HG03565 (cell line): ENCODE measurements around the gene PTBP1.
A peak's percentile ranks its signal among the peaks of the same experiment; 100 is the strongest.

Experiments used
- ATAC-seq: cut with Tn5 transposase; IDR thresholded peaks from one replicate; pipeline ENCODE4 v1.9.1; 2021; ENCODE audit warnings: mild to moderate bottlenecking, moderate library complexity; ENCODE audit not compliant: unreplicated experiment

PTBP1 gene

DNA sequence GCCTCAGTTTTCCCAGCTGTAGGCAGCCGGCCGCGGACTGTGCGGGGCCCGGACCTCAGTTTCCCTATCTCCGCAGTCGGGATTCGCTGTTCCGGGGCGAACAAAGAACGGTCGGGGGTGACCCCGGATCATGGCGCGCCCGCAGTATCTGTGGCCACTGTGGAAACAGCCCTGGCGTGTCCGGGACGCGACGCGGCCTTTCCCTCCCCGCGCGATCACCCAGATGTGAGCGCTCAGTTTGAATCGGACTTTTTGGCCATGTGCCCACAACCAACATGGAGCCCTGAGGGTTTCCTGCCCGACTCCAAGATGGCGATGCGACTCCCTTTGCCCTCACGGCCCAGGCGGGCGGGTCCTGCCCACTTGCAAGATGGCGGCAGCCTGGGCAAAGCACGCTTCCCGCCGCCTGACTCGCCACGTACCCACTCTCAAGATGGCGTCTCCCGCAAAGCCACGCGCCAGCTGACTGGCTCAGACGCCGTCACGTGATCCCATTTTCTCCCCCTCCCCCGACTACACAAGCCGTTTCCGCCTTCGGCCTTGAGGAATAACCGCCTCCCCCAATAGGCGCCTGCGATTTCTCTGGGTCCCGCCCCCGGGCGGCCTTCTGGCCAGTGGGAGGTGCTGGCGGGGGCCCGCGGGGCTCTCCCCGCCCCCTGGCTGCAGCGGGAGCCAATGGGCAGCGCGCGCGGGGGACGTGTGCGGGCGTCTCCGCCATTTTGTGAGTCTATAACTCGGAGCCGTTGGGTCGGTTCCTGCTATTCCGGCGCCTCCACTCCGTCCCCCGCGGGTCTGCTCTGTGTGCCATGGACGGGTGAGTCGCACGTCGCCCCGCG lies at the start of gene PTBP1:
PTBP1 (plus strand) TSS at position 761 of the 836 bp plus-strand sequence; CDS start at position 807, 46 bp downstream.
- peak; percentile 73 for ATAC-seq

DNA sequence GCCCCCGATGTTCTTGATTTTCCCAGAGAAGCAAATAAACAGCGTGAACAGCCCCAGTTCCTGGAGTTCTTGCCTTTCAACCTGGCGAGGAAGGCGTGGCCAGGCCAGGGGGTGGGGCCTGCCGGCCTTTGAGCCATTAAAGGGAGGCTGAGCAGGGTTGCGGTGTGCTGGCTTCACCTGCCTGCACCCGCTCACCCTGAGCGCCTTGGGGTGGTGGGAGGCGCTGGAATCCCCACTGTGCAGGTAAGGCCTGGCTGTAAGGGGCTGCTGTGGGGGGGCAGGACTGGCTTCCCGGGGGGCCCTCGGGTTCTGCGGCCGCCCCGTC lies 49.0 kb upstream of the PTBP1 start:
- no peak for ATAC-seq

DNA sequence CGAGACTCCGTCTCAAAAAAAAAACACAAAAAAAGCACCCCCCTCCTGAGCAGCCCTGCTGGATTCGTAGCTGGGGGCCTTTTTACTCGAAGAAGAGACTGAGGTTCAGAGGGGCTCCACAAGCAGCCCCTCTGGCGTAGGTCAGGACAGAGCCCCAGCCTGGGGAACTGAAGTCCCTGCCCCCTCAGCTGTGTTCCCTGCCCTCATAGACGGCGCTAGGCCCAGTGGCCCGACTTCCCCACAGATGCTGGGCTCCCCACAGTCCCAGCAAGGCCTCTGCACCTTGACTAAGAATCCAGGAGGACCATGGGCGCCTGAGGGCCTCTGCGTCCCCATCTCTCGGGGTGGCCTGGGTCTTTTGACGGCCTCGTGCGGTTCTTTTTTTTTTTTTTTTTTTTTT lies 47.4 kb upstream of the PTBP1 start:
- ATAC-seq = no peak

DNA sequence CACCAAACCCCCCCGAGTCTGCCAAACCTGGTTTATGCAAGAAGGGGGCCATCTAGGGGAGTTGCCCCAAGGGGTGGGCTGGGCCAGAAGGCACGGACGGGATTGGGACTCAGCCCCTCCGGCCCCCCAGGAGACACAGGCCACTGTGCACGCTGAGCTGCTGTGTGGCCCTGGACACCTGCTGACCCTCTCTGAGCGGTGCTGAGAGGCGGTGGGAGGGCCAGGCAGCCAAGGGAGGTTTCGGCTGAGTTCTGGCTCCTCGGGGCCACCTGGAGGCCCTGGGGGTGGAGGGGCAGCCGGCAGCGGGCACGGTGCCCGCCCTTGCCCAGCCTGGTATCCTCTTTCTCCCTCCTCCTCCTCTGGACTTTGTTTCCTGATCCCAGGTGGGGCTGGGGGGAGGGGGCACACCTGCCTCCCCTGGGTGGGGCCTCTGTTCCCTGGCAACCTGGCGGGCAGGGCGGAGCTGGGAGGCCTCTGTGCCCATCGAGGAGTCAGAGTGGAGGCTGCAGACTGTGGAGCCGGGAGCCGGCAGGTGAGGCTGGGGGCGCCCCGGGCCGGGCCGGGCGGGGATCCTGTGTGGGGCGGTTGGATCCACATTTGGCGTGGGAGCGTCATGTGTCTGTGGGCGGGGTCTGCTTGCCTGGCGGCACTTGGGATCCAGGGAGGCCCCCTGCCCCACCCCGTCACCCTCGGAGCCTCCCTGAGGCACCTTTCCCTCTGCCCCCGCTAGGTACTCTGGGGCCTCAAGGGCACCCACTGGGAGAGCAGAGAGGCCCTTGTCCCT lies 46.4 kb upstream of the PTBP1 start, which contains the start of gene MISP:
MISP (plus strand) TSS at position 473 of the 784 bp plus-strand sequence. CDS start 5,835 bp downstream, outside the sequence.
- no peak for ATAC-seq

DNA sequence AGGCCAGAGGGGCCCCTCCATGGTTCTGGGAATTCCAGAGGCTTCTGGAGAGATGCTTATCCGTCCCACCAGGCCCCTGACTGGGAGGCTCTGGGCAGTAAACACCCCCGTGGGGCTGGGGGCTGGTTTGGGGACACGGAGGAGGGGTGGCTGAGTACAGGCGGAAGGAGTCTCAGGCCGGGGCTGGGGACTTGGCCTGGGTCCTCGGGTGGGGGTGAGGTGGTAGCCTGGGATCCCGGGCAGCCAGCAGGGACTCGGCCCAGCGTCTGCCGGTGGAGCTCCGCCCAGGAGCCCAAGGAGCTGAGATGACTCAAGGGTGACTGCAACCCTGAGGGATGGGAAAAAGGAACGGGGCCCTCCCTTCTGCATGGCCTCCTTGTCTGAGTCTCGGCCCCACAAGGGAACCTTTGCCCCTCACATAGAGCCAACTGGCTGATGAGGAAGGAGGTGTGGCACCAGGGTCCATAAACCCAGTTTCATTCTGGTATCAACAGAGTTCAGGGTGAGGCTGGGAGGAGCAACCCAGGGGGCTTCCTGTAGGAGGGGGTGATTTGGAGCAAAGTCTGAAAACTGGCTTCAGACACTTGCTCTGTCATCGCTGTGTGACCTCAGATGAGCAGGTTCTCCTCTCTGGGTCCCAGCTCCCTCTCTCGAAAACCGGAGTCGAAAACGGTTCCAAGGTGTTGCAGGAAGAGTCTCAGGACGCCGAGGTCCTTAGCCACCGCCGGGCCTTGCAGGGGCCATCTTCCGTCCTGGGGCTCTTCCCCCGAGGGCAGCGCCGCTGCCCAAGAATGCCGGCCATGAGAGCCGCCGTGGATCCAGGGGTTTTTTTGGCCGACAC lies 45.5 kb upstream of the PTBP1 start:
- ATAC-seq = no peak

DNA sequence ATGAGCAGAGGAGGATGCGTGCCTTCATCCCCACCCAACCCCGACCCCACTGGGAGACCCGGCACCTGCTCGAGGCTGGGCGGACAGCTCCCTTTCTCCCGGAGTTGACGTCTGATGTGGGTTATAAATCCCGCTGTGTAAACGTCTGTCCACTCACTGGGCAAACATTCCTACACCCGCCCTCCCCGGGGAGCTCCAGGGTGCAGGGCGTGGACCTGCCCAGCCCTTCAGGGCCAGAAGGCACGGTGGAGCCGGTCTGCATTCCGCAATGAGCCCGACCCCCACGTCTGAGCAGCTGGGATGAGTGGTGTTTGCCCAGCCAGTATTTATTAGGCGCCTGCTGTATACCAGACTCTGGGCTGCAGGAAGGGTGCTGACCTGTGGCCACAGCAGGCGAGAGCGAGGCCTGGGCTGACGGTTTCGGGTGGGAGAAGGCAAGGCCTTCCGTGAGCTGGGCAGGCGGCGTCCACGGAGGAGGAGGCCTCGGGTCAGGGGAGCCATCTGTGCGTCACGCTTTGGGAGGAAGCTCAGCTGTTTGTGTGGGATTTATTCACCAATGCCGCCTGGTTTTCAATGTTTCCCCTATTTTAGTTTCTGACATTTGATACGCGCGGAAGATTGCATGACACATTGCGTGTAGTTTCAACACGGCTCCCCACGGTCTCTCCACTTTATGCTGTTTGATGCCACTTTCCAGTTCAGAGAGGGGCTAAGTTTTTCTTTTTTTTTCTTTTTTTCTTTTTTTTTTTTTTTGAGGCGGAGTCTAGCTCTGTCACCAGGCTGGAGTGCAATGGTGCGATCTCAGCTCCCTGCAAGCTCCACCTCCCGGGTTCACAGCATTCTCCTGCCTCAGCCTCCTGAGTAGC lies 44.4 kb upstream of the PTBP1 start:
- no peak for ATAC-seq

DNA sequence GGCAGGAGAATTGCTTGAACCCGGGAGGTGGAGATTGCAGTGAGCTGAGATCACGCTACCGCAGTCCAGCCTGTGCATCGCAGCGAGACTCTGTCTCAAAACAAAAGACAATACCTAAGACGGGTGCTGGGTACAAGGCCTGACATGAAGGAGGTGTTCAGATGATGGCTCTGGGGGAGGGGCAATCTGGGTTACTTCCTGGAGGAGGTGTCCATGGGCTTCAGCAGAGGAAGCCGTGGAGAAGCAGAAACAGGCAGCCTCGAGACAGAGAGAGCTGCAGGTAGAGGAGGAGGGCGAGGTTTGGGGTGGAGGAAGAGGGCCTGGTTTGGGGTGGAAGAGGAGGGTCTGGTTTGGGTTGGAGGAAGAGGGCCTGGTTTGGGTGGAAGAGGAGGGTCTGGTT lies 42.7 kb upstream of the PTBP1 start:
- ATAC-seq = no peak

DNA sequence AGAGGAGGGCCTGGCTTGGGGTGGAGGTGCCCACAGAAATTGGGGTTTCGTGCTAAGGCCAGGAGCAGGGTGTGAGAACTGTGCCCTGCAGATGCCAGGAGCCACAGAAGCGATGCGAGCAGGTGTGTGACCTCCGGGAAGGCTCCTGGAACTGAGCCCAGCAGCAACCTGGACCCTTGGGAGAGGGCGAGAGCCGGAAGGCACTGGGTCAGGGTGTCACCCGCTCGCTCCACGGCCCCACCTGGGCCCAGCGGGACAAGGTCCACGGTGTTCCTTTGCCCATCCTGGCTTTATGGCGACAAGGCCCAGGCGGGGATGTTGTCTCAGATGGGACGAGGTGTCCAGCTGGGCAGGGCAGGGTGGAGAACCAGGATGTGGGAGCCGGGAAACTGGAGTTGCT lies 42.2 kb upstream of the PTBP1 start:
- ATAC-seq = no peak

DNA sequence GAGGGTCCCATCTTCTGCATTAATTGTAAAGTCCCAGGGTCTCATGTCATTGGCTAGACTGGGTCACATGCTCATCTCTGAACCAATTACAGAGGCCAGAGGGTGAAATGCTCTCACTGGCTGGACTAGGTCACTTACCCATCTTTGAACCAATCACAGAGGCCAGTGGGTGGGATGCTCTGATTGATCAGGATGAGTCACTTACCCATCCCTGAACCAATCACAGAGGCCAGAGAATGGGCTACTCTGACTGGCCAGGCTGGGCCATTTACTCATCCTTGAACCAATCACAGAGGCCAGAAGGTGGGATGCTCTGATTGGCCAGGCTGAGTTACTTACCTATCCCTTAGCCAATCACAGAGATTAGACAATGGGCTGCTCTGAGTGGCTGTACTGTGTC lies 41.0 kb upstream of the PTBP1 start:
- ATAC-seq = no peak

DNA sequence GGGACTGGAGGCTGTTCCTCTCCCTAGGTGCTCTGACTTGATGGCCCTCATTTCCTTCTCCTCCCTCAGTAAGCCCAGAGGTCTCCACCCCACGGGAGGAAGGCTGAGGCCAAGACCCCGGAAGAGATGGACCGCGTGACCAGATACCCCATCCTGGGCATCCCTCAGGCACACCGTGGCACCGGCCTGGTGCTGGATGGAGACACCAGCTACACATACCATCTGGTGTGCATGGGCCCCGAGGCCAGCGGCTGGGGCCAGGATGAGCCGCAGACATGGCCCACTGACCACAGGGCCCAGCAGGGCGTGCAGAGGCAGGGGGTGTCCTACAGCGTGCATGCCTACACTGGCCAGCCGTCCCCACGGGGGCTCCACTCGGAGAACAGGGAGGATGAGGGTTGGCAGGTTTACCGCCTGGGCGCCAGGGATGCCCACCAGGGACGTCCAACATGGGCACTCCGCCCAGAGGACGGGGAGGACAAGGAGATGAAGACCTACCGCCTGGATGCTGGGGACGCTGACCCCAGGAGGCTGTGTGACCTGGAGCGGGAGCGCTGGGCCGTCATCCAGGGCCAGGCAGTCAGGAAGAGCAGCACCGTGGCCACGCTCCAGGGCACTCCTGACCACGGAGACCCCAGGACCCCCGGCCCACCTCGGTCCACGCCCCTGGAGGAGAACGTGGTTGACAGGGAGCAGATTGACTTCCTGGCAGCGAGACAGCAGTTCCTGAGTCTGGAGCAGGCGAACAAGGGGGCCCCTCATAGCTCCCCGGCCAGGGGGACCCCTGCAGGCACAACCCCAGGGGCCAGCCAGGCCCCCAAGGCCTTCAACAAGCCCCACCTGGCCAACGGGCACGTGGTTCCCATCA lies 40.2 kb upstream of the PTBP1 start:
- no peak for ATAC-seq

DNA sequence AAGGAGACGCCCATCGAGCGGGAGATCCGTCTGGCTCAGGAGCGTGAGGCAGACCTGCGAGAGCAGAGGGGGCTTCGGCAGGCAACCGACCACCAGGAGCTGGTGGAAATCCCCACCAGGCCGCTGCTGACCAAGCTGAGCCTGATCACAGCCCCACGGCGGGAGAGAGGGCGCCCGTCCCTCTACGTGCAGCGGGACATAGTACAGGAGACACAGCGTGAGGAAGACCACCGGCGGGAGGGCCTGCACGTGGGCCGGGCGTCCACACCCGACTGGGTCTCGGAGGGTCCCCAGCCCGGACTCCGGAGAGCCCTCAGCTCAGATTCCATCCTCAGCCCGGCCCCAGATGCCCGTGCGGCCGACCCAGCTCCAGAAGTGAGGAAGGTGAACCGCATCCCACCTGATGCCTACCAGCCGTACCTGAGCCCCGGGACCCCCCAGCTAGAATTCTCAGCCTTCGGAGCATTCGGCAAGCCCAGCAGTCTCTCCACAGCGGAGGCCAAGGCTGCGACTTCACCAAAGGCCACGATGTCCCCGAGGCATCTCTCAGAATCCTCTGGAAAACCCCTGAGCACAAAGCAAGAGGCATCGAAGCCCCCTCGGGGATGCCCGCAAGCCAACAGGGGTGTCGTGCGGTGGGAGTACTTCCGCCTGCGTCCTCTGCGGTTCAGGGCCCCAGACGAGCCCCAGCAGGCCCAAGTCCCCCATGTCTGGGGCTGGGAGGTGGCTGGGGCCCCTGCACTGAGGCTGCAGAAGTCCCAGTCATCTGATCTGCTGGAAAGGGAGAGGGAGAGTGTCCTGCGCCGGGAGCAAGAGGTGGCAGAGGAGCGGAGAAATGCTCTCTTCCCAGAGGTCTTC lies 39.2 kb upstream of the PTBP1 start:
- ATAC-seq = no peak

DNA sequence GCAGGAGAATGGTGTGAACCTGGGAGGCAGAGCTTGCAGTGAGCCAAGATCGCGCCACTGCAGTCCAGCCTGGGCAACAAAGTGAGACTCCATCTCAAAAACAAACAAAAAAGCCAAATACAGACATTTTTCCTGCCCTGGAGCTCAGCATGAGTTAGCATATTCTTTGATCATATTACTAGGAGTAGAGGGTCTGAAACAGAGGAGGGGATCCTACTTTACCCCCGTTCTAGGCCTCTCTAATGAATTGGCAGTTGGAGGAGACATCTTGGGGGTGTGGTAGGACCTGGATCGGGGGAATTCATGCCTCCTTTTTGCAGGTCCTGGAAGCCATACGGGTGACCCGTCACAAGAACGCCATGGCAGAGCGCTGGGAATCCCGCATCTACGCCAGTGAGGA lies 34.1 kb upstream of the PTBP1 start:
- ATAC-seq = no peak

DNA sequence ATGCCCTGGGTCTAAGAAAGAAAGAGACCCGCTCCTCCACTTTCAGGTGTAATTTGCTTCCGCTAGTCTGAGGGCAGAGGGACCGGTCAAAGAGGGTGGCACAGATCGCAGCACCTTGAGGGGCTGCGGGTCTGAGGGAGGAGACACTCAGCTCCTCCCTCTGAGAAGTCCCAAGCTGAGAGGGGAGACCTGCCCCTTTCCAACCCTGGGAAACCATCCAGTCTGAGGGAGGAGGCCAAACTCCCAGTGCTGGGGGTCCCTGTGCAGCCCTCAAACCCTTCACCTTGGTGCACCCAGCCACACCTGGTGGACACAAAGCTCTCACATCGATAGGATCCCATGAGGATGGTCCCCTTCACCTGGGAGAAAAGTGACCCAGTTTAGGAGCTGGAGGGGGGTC lies 33.4 kb upstream of the PTBP1 start:
- ATAC-seq = no peak

DNA sequence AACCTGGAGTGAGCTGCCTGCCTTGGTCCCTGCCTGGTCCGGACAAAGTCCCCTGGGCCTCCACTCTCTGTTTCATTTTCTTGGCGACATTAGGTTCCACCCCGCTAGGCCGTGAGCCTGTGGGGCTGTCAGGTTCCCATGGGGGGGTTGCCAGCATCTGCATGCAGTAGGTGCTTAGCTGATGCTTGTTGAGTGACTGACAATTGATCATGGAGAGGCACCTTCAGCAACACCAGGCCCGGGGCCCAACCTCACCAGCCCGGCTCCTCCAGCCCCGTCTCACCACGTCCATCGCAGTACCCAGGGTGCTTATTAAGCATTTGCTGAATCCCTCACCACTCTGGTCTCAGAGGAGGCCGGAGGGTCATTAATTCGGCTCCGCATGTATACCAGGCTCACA lies 33.0 kb upstream of the PTBP1 start:
- no peak for ATAC-seq

DNA sequence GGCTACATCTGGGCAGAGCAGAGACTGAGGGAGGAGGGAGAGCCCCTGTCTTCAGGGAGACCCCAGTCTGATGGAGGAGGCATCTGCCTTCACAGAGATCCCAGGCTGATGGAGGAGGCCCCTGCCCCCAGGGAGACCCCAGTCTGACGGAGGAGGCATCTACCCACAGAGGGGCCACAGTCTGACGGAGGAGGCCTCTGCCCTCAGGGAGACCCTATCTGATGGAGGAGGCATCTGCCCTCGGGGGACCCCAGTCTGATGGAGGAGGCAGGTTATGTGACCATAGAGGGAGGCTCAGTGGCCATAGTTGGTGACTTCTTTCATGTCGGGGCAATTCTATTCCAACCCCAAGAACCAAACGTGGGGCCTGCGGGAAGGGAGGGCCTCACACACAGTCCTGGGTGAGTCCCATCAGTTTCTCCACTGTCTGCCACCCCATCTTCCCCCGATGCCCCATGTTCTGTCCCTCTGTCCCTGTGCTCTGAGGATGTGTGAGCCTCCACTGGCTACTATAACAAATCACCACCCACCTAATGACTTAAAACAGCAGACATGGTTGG lies 32.0 kb upstream of the PTBP1 start:
- no peak for ATAC-seq

DNA sequence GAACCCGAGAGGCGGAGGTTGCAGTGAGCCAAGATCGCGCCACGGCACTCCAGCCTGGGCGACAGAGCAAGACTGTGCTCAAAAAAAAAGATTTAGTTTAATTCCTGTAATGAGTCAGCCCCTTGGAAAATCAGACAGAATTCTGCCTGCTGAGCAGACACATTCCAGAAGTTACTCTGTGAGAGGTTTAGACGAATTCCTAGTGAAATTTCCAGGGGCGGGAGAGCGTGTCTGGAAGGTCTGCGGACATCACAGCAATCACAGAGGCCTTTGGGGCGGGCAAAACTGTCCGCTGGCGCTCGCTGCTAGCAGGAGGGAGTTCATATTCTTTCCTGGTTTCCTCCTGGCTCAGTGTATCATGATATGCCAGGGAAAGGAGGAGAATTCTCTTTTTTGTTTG lies 28.8 kb upstream of the PTBP1 start:
- ATAC-seq = no peak

DNA sequence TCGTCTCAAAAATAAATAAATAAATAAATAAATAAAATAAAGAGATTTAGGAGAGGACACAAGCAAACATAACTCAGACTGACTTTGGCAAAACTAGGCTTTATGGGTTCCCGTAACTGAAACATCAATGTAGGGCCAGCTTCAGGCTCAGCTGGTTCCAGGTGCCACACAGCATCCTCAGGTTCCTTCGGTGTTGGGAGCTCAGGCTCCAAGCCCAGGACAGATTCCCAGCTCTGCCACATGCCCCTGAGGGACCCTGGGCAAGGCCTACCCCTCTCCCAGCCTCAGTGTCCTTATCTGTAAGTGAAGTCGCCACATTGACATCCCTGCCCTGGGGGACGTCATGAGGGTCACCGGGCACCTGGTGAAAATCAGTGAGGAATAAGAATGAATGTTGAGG lies 27.6 kb upstream of the PTBP1 start:
- ATAC-seq = no peak

DNA sequence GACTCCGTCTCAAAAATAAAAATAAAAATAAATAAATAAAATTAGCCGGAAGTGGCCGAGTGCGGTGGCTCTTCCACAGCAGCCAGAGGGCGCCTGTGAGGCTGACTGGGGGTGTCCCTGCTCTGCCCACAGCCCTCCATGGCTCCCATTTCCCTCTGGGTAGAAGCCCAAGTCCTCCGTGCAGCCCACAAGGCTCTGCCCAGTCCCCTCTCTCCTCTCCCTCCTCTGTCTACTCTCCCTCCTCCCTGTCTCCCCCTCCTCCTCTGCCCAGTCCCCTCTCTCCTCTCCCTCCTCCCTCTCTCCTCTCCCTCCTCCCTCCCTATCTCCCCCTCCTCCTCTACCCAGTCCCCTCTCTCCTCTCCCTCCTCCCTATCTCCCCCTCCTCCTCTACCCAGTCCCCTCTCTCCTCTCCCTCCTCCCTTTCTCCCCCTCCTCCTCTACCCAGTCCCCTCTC lies 25.9 kb upstream of the PTBP1 start:
- no peak for ATAC-seq
